GM19099 (cell line): Measurements from ENCODE around the gene CENPM.

Experiments used
- POLR2A ChIP-seq: IDR thresholded peaks from 3 replicates; pipeline ENCODE4 v1.6.1; 2011; ENCODE audit warnings: low read depth; ENCODE audit not compliant: insufficient read length; ENCODE audit errors: extremely low read depth

CENPM gene, protein sequence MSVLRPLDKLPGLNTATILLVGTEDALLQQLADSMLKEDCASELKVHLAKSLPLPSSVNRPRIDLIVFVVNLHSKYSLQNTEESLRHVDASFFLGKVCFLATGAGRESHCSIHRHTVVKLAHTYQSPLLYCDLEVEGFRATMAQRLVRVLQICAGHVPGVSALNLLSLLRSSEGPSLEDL

DNA sequence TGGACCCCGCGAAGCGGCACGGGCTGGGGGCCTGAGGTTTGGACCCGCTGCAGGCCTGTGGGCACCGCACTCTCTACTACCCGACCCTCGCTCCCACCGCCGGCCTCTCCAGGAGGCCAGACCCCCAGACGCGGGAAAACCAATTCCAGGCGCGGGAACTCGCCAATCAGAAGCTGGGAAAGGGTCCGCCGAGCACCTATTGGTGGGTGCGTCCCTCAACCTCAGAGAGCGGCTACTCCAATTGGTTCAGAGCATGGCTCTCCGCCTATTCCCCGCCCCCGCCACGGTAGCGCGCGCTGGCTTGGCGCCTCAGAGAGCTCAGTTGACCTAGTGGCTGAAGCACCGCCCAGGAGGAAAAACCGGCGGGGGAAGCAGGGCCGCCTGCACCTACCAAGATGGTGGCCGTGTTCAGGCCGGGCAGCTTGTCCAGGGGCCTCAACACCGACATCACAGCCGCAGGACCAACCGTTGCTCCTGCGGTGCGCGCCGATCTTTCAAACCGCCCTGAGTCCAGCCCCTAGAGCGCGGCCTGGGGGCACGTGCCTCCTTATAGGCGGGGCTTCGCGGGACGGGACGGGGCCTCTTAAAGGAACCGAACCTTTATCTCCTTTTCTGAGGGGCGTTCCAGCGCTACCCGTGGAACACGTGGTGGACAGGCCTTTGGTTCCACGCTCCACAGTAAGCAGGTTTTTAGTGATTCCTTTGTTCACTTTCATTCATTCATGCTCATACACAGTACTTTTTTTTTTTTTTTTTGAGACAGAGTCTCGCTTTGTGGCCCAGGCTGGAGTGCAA is at the start of gene CENPM:
TSS of gene CENPM (minus strand) at position 524 of the 795 bp plus-strand sequence. CDS start at position 448, 76 bp downstream.
- peak; percentile 61 for TF ChIP-seq POLR2A

GRCh38 chr22:41995211-41995610 is 48.3 kb upstream of the CENPM start:
- TF ChIP-seq POLR2A: no peak

- TF ChIP-seq POLR2A: no peak
Measured at GRCh38 chr22:41992496-41992895, 45.5 kb upstream of the CENPM start.

- no peak for TF ChIP-seq POLR2A
Measured at GRCh38 chr22:41991111-41991510, 44.2 kb upstream of the CENPM start.

GRCh38 chr22:41989246-41989645 is 42.3 kb upstream of the CENPM start:
- TF ChIP-seq POLR2A: no peak

- no peak for TF ChIP-seq POLR2A
Measured at GRCh38 chr22:41987276-41987675, 40.3 kb upstream of the CENPM start.

DNA sequence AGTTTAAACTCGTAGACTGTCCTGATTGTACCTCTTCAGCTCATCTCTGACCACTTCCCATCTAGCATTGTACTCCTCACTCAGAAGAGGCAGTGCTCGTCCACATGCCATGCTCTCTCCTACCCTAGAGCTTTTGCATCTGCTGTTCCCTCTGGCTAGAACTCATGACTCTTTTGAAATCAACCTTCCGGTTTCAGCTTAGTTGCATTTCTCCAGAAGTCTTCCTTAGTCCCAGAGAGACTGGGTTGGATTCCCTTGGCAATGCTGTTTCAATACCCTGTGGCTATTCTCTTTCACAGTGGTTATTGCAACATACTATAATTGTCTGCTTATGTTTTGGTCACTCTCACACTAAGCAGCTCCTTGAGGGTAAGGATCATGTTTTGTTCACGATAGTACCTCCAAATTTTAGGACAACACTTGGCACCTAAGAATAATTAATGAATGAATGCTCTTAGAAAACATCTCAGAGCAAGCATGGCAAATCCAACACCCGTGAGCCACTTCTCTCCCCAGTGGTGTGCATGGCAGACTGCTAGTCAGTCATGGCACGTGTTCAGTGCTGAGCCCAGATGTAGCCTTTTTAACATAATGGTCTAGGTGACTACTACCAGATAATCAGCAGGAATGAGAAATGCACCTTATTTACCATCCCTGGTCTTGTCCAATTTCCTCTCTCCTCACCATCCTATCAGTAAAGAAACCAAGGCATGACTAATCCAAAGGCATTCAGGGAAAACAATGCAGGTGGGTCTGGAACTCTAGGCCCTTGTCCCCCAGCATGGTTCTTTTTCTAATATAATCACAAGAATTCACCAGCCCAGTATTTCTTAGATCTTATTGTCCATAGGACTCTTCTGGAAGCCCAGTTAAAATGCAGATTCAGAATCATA is 36.8 kb upstream of the CENPM start:
- no peak for TF ChIP-seq POLR2A

DNA sequence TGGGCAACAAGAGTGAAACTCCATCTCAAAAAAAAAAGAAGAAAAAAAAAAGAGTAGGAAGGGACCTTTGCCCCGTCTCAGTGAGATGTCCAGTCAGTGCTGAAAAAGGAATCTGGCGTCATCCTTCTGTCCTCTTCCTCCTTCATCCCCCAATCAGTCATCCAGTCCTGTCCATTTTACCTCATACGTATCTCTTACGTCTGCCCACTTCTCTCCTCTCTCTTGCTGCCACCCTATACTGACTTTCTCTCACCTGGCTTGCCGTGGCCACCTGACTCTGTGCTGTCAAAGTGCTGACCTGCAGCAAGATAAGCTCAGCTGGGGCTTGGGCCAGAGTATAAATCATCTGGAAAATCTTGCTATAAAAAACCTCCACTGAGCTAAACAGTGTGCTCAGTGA is 35.9 kb upstream of the CENPM start:
- no peak for TF ChIP-seq POLR2A

DNA sequence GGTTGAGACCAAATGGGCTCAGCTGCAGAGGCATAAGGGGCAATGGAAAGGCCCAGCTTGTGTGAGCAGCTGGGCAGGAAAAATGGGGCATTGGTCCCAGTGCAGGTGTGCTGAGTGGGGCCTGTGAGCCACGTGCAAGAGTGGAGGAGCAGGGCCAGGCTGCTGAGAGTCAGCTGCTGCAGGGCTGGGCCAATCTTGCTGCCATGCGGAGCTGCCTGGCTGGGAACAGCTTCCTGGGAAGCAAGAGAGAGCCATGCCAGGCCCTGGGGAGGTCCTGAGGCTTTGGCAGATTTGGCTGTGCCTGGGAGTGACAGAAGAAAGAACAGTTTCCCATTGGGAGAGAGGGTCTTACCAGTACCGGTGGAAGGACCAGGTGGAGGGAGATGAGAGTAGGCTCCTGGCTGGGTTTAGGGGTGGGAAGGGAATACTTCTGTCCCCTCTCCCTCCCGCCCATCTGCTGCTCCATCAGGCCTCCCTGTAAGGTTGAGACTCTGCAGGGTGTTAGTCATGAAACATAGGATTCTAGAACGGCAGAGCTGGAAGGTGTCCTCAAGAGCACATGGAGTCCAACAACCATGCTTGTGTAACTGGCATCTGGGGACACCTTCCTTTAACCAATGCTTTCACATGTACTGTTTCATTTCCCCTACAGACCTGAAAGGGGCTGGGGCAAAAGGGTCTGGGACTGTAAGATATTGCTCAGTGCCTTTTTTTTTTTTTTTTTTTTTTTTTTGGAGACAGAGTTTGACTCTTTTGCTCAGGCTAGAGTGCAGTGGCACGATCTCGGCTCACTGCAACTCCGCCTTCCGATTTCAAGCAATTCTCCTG is 32.7 kb upstream of the CENPM start:
- TF ChIP-seq POLR2A: no peak

DNA sequence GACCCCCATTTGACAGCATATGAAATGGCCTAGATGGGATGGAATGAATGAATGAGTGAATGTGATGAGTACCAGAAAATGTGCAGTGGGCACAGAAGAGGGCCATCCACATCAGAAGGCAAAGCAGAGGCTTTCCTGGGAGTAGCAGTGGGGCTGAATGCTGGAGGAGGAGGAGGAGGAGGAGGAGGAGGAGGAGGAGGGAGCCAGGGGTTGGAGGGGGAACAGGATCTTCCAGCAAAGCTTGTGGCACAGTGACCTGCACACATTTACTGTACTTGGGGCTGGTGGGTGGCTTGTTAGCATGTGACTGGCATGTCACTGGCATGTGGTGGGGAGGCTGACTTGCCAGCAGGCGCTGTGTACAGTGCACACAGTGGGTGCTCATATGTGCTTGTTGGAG is 31.8 kb upstream of the CENPM start:
- no peak for TF ChIP-seq POLR2A

DNA sequence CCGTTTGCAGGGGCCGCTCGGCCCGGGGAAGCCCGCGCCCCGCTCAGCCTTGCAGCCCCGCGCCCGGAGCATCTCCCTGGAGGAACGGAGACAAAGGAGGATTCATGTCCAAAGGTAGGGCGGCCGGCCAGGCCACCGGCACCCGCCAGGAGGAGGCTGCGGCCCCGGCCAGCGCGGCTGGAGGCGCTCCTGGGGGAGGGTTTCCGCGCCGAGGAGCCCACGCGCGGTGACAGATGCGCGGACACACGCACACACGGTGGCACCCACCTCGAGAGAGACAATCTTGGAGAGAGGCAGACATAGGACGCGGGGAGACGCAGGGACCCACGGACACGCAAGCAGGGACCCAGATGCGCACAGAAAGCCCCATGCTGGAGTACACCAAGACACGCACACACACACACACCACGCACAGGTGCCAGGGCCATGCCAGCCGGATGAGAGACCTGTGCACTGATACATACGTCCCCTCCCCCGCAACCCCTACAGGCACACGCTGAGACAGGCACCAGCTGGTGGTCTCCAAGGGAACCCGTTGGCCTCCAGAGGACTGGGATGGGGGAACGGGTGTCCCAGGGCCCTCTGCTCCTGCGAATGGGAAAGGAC is 30.1 kb upstream of the CENPM start:
- no peak for TF ChIP-seq POLR2A

- no peak for TF ChIP-seq POLR2A
Measured at GRCh38 chr22:41976070-41976901, 29.3 kb upstream of the CENPM start.

DNA sequence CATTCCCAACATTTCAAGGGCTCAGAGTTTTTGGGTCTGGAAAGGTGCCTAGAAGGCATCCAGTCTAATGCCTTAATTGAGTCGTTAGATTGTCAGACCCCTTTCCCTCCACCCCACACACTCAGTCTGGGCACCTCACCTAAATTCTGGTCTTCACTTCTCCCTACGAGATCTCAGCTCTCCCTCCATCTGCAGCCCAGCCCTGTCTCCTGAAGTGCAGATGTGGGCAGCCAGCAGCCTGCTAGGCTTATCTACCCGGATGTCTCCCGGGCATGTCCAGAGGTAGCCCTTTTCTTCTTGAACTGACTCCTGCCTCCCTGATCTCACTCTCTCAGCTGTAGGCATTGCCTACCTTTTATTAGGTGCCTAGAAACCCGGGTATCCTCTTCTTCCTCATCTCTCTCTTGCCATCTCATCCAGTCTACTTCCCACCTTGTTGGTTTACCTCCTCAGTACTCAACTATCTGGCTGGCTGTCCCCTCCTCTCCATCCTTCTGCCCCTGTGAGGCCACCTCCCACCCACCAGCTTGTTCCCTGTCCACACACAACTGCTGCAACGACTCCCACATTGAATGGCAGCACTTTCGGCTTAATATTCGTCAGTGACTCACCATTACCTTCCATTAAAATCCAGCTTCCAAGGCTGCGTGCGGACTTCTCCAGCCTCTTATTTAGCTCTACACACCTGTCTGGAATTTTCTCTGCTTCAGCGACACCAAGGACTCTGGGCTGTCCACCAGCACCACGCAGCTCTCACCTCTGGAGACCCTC is 28.5 kb upstream of the CENPM start:
- TF ChIP-seq POLR2A: no peak

DNA sequence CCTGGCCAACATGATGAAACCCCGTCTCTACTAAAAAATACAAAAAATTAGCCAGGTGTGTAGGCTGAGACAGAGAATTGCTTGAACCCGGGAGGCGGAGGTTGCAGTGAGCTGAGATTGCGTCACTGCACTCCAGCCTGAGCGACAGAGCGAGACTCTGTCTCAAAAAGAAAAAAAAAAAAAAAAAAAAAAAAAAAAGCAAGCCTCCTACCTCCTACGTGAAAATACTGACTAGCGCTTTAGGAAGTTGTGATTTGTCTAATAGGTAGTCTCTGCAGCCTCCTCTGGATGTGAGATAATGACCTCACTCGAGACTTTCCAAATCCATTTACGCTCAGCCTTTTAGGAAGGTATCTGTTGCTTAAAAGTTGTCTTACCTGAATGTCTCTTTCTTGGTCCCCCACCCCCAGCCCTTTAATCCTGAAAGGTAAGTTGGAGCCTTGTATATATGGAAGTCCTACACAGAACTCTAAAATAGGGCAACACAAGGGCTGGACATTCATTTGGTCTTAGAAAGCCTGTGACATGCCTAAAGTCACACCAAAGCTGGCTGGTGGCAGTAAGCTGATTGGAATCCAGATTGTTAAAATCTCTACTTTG is 27.8 kb upstream of the CENPM start:
- no peak for TF ChIP-seq POLR2A
